Stimulated activated CD4-positive, alpha-beta T cell treated with anti-CD3 and anti-CD28 coated beads, Interleukin-15, amount 100 ng/mL, for 24 hours (primary cell): ENCODE results near the gene GOLGA7B.

ENCODE experiments used
- DNase-seq: peaks from one replicate; pipeline ENCODE4 v3.0.0-alpha.2; 2020

Gene GOLGA7B

GRCh38 chr10:97896756-97897358, 47.2 kb downstream of the GOLGA7B start:
- no peak for DNase-seq

GRCh38 chr10:97898429-97898828, 48.8 kb downstream of the GOLGA7B start:
- DNase-seq, result no peak

GRCh38 chr10:97901381-97901780, 51.7 kb downstream of the GOLGA7B start:
- no peak for DNase-seq

GRCh38 chr10:97903128-97904017, 53.7 kb downstream of the GOLGA7B start:
- no peak for DNase-seq

- DNase-seq, result no peak
Observed at GRCh38 chr10:97904018-97904381, 54.4 kb downstream of the GOLGA7B start.

GRCh38 chr10:97904576-97904975, 54.9 kb downstream of the GOLGA7B start:
- DNase-seq, result no peak

GRCh38 chr10:97905276-97905675, 55.6 kb downstream of the GOLGA7B start:
- DNase-seq, result no peak

GRCh38 chr10:97907211-97907610, 57.6 kb downstream of the GOLGA7B start:
- DNase-seq, result no peak

GRCh38 chr10:97907830-97908229, 58.2 kb downstream of the GOLGA7B start:
- no peak for DNase-seq

GRCh38 chr10:97910661-97911060, 61.0 kb downstream of the GOLGA7B start:
- DNase-seq, result no peak

GRCh38 chr10:97911217-97911616, 61.6 kb downstream of the GOLGA7B start:
- DNase-seq, result no peak

GRCh38 chr10:97913193-97913592, 63.5 kb downstream of the GOLGA7B start:
- DNase-seq, result no peak

GRCh38 chr10:97913614-97914013, 64.0 kb downstream of the GOLGA7B start:
- DNase-seq, result no peak

- no peak for DNase-seq
Observed at GRCh38 chr10:97914171-97914836, 64.7 kb downstream of the GOLGA7B start.

GRCh38 chr10:97914837-97915211, 65.2 kb downstream of the GOLGA7B start:
- DNase-seq, result peak; percentile 88

GRCh38 chr10:97915346-97916131, 65.9 kb downstream of the GOLGA7B start:
- DNase-seq, result no peak

- no peak for DNase-seq
Observed at GRCh38 chr10:97916586-97916985, 66.9 kb downstream of the GOLGA7B start.

- no peak for DNase-seq
Observed at GRCh38 chr10:97919012-97919411, 69.4 kb downstream of the GOLGA7B start.

GRCh38 chr10:97920865-97921264, 71.2 kb downstream of the GOLGA7B start:
- peak; percentile 12 for DNase-seq
